Tibial nerve (tissue), 4 donors: ENCODE measurements around the gene FNIP2.

Source experiments
- EP300 ChIP-seq, 2 donors: sonication (generic); formaldehyde crosslinking; IDR thresholded peaks; one replicate each; pipeline ENCODE4 v1.6.1; 2017; ENCODE audit warnings: antibody characterized with exemption in 2 of 2, mild to moderate bottlenecking in 1 of 2
- TF ChIP-seq, protein P1 (sequence below), 5 experiments: fragments of 200-600 bp in 3 of 5; fragments of 450-650 bp in 2 of 5; sonication (generic) in 3 of 5; IDR thresholded peaks; one replicate each; pipeline ENCODE4 v1.5.1; 2016 to 2019; ENCODE audit warnings: antibody characterized with exemption in 5 of 5, mild to moderate bottlenecking in 3 of 5, moderate library complexity in 2 of 5

DNA sequence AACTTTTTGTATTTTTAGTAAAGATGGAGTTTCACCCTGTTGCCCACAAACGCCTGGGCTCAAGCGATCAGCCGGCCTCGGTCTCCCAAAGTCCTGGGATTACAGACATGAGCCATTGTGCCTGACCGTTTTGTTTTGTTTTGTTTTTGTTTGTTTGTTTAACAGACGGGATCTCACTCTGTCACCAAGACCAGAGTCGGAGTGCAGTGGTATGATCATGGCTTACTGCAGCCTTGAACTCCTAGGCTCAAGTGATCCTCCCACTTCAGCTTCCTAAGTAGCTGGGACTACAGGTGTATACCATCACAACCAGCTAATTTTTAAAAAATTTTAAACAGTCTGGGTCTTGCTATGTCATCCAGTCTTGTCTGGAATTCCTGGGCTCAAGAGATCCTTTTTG is 53.5 kb downstream of the FNIP2 start:
- TF ChIP-seq EP300 (IDR thresholded peaks at IDR 0.05): no peak
- TF ChIP-seq, protein P1, sequence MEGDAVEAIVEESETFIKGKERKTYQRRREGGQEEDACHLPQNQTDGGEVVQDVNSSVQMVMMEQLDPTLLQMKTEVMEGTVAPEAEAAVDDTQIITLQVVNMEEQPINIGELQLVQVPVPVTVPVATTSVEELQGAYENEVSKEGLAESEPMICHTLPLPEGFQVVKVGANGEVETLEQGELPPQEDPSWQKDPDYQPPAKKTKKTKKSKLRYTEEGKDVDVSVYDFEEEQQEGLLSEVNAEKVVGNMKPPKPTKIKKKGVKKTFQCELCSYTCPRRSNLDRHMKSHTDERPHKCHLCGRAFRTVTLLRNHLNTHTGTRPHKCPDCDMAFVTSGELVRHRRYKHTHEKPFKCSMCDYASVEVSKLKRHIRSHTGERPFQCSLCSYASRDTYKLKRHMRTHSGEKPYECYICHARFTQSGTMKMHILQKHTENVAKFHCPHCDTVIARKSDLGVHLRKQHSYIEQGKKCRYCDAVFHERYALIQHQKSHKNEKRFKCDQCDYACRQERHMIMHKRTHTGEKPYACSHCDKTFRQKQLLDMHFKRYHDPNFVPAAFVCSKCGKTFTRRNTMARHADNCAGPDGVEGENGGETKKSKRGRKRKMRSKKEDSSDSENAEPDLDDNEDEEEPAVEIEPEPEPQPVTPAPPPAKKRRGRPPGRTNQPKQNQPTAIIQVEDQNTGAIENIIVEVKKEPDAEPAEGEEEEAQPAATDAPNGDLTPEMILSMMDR (IDR thresholded peaks at IDR 0.05): no peak
